ENCODE data around the gene OR52H1.

DNA sequence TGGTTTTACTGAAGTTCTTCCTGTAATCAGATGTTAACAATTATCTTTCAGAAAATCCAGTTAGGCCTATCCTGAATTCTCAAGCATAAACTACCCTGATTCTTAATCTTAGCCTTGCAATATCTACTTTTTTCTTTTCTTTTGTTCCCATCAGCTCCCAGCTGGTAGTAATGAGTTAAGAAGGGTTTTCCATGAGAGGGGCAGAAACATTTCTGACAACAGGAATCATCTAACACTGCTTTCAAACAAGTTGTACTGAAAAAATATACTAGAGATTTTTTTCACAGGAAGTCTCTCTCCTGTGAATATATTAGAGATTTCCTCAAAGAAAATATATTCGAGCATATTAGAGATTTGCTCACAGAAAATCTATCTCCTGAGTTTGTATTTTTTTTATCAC lies 44.8 kb upstream of the OR52H1 start:
- TF ChIP-seq POLR2AphosphoS5 (IDR thresholded peaks at IDR 0.05; ENCODE audit: insufficient read depth, low read depth, low read length) (no peak), JUN (IDR thresholded peaks at IDR 0.05; ENCODE audit: borderline replicate concordance, insufficient read depth, insufficient read length, low read depth) (no peak), MYC (IDR thresholded peaks at IDR 0.05; ENCODE audit: low read depth, low read length) (no peak)
- TF ChIP-seq, protein P1, sequence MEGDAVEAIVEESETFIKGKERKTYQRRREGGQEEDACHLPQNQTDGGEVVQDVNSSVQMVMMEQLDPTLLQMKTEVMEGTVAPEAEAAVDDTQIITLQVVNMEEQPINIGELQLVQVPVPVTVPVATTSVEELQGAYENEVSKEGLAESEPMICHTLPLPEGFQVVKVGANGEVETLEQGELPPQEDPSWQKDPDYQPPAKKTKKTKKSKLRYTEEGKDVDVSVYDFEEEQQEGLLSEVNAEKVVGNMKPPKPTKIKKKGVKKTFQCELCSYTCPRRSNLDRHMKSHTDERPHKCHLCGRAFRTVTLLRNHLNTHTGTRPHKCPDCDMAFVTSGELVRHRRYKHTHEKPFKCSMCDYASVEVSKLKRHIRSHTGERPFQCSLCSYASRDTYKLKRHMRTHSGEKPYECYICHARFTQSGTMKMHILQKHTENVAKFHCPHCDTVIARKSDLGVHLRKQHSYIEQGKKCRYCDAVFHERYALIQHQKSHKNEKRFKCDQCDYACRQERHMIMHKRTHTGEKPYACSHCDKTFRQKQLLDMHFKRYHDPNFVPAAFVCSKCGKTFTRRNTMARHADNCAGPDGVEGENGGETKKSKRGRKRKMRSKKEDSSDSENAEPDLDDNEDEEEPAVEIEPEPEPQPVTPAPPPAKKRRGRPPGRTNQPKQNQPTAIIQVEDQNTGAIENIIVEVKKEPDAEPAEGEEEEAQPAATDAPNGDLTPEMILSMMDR (IDR thresholded peaks at IDR 0.05; ENCODE audit: extremely low read depth in 1 of 2, insufficient read depth in 1 of 2, low read depth in 1 of 2, low read length in 2 of 2), result no peak
- TF ChIP-seq, protein P2, sequence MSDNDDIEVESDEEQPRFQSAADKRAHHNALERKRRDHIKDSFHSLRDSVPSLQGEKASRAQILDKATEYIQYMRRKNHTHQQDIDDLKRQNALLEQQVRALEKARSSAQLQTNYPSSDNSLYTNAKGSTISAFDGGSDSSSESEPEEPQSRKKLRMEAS (IDR thresholded peaks at IDR 0.05; ENCODE audit: insufficient read depth, insufficient read length), result no peak
